Measurements from ENCODE around the gene SLC6A1. TPM values are rescaled to one million over a fixed set of nuclear protein-coding genes. Genes with fewer than 3 reads are reported as not detected.
A peak's percentile ranks its signal among the peaks of the same experiment; 100 is the strongest.

Gene SLC6A1
- total RNA-seq, 2 experiments from 2014 or later = not detected

- Mint-ChIP-seq H3K36me3 (no peaks in the 10 kb centered on the region), H3K4me1 (ENCODE audit: low read depth) (no peaks in the 10 kb centered on the region), H3K27ac (no peak overlapping the region), H3K9me3 (peaks cover 4% of the 10 kb centered on the region), H3K4me3 (no peak overlapping the region), H3K27me3 (peaks cover 1% of the 10 kb centered on the region)
- intact Hi-C loops (cut with micrococcal nuclease) = no loop called here
- ChIA-PET POLR2A (no interaction called here), CTCF (no interaction called here)
- DNase-seq = no peak
These were observed 53.0 kb downstream of the SLC6A1 start for GRCh38 chr3:11045536-11045935.

DNA sequence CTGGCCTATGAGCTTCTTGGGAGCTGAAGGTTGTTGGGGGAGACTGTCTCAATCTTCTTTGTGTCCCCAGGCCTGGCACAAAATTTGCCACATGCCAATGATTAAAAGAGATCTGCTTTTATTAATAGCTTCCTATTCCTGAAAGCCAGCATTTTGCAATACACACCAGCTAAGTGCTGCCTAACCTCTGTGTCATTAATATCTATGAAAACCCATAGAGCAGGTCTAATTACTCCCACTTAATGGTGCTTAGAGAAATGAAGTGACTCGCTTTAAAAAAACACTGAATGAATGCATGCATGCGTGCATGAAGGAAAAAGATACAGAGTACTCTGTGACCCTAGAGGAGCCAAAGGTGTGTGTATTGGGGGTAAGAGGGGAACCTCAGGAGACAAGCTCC is 55.0 kb downstream of the SLC6A1 start:
- Mint-ChIP-seq H3K4me3 (no peak overlapping the region), H3K27ac (no peak overlapping the region), H3K9me3 (peaks cover 4% of the 10 kb centered on the region), H3K27me3 (peaks cover 7% of the 10 kb centered on the region), H3K4me1 (ENCODE audit: low read depth) (no peaks in the 10 kb centered on the region), H3K36me3 (no peaks in the 10 kb centered on the region)
- intact Hi-C loops (cut with micrococcal nuclease) = no loop called here
- ChIA-PET CTCF (interaction anchor here (1.9 to 2.0 kb wide), 2 partner anchors 13 to 102 kb away, joined by 5 to 8 read pairs; no protein-coding TSS in a partner anchor), POLR2A (no interaction called here)
- no peak for DNase-seq

DNA sequence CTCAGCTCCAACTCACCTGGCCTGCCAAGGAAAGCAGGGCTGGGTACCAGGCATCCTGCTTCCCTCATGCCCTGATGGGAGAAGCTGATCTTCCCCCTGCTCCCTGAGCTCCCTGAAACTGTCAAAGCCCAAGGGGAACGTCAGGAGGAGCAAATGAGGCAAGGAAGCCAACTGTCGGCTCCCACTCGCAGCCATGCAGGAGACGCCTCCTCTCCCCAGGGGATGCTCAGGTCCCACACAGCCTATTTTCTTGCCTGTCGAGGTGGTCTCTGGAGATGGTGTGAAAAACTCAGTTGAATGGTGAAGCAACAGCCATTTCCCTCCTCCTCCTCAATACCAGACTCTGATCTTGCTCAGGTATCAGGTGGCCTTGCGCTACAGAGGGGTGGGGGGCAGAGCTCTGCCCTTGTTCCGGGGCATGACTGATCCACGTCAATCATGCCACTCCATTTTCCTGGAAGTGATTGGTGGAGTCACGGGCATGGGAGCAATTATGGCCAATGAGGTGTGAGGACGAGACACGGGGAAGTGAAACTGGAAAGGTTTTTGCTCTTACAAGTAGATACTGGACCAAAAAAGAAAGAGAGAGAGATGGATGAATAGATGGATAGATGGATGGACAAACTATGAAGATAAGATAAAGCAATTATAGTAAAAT is 58.2 kb downstream of the SLC6A1 start:
- Mint-ChIP-seq H3K4me1 (ENCODE audit: low read depth) (no peaks in the 10 kb centered on the region), H3K36me3 (no peaks in the 10 kb centered on the region), H3K4me3 (no peak overlapping the region), H3K27me3 (peaks cover 11% of the 10 kb centered on the region), H3K27ac (no peak overlapping the region), H3K9me3 (no peaks in the 10 kb centered on the region)
- intact Hi-C loops (cut with micrococcal nuclease) = no loop called here
- ChIA-PET POLR2A (no interaction called here), CTCF (no interaction called here)
- no peak for DNase-seq

GRCh38 chr3:11053926-11054503 is 61.5 kb downstream of the SLC6A1 start:
- H3K4me1 Mint-ChIP-seq (ENCODE audit: low read depth) = no peaks in the 10 kb centered on the region
- no peaks in the 10 kb centered on the region for H3K36me3 Mint-ChIP-seq
- POLR2A ChIA-PET = no interaction called here
- H3K9me3 Mint-ChIP-seq = no peaks in the 10 kb centered on the region
- no peak overlapping the region for H3K27ac Mint-ChIP-seq
- H3K4me3 Mint-ChIP-seq = no peak overlapping the region
- intact Hi-C loops (cut with micrococcal nuclease) = no loop called here
- no peak for DNase-seq
- peaks cover 11% of the 10 kb centered on the region for H3K27me3 Mint-ChIP-seq
- CTCF ChIA-PET = no interaction called here

DNA sequence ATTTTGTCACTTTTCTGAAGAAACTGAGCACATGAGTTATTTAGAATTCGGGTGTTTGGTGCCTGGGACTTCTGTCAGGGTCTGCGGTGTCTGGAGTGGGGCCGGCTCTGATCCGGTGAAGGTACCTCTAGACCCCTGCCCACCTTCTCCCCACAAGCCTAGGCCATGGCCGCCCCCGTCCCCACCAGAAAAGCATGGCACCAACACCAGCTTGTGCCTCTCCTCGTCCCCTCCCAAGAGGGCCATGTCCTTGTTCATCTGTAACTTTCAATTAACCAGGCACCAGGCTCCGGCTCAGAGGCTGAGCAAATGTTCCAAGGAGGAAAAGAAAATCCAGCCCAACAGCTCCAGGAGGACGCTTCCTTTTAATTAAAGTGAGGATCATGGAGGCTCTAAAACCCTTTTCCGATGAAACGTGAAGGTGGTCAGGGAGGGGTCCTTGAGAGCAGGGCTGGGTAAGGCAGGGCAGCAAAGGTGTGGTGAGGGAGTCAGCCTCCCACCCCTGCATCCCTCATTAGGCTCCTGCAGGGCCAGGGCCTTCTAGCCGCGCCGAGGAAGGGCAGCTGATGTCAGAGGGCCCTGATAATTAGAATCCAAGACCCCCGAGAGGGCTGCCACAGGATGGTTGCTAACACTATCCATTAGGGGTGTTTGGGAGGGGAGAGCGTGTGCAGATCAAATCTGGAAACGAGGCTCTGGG is 62.3 kb downstream of the SLC6A1 start:
- POLR2A ChIA-PET = no interaction called here
- CTCF ChIA-PET = no interaction called here
- Mint-ChIP-seq H3K9me3 (no peaks in the 10 kb centered on the region), H3K36me3 (no peaks in the 10 kb centered on the region), H3K4me1 (ENCODE audit: low read depth) (no peaks in the 10 kb centered on the region), H3K27me3 (peaks cover 10% of the 10 kb centered on the region), H3K27ac (no peak overlapping the region), H3K4me3 (no peak overlapping the region)
- no peak for DNase-seq
- intact Hi-C loops (cut with micrococcal nuclease) = no loop called here

GRCh38 chr3:11055496-11055895 is 62.9 kb downstream of the SLC6A1 start:
- H3K27me3 Mint-ChIP-seq = peaks cover 10% of the 10 kb centered on the region
- intact Hi-C loops (cut with micrococcal nuclease) = no loop called here
- H3K27ac Mint-ChIP-seq = no peak overlapping the region
- CTCF ChIA-PET = no interaction called here
- no peak for DNase-seq
- H3K9me3 Mint-ChIP-seq = no peaks in the 10 kb centered on the region
- H3K4me1 Mint-ChIP-seq (ENCODE audit: low read depth) = no peaks in the 10 kb centered on the region
- no peak overlapping the region for H3K4me3 Mint-ChIP-seq
- no peaks in the 10 kb centered on the region for H3K36me3 Mint-ChIP-seq
- POLR2A ChIA-PET = no interaction called here

- DNase-seq = no peak
- no peaks in the 10 kb centered on the region for H3K4me1 Mint-ChIP-seq (ENCODE audit: low read depth)
- no peak overlapping the region for H3K27ac Mint-ChIP-seq
- ChIA-PET CTCF (no interaction called here), POLR2A (no interaction called here)
- intact Hi-C loops (cut with micrococcal nuclease) = no loop called here
- peaks cover 10% of the 10 kb centered on the region for H3K27me3 Mint-ChIP-seq
- H3K9me3 Mint-ChIP-seq = no peaks in the 10 kb centered on the region
- no peak overlapping the region for H3K4me3 Mint-ChIP-seq
- no peaks in the 10 kb centered on the region for H3K36me3 Mint-ChIP-seq
These were observed 64.0 kb downstream of the SLC6A1 start for GRCh38 chr3:11056531-11057050.

DNA sequence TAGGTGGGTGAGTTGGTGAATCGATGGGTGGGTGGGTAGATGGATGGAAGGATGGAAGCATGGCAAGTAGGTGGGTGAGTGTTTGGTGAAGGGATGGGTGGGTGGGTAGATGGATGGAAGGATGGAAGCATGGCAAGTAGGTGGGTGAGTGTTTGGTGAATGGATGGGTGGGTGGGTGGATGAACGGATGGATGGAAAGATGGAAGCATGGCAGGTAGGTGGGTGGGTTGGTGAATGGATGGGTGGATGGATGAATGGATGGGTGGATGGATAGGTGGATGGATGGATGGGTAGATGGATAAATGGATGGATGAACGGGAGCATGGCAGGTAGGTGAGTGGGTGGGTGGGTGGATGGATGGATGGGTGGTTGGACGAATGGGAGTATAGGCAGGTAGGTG is 65.1 kb downstream of the SLC6A1 start:
- intact Hi-C loops (cut with micrococcal nuclease) = no loop called here
- no peaks in the 10 kb centered on the region for H3K4me1 Mint-ChIP-seq (ENCODE audit: low read depth)
- DNase-seq = no peak
- no peaks in the 10 kb centered on the region for H3K9me3 Mint-ChIP-seq
- H3K36me3 Mint-ChIP-seq = no peaks in the 10 kb centered on the region
- H3K4me3 Mint-ChIP-seq = no peak overlapping the region
- H3K27ac Mint-ChIP-seq = no peak overlapping the region
- peaks cover 6% of the 10 kb centered on the region for H3K27me3 Mint-ChIP-seq
- CTCF ChIA-PET = interaction anchor here (1.0 to 4.9 kb wide), 2 partner anchors 112 to 299 kb away, joined by 4 to 22 read pairs; no protein-coding TSS in a partner anchor
- POLR2A ChIA-PET = no interaction called here

DNA sequence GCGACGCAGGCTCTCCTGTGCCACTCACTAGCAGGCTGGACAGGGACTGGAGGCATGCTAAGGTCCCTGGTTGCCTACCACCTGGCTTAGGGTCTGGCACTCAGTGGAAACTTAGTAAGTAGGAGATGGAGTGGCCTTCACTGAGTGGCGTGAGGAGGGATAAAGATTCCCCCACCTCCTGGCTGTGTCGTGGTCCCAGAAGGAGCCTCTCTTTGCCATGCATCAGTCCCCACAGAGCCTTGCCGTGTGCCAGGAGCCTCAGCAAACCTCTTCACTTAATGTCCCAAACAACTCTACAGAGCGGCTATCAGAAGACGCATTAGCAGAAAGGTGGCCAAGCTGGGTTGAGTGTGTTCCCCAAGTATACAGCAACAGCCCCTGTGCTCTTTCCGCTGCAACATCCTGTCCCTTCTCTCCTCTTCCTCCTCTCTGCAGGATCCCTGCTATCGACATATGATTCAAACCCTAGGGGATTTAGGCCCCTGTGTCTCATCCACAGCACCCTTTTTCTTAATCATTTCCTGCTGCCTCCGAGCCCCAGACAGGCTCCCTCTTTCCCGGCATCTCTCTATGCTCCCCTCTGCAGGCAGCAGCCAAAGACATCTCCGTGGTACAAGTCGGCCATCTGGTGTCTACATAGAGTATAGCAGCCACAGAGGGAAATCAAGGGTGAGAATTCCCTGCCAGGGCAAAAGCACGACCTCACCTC is 66.7 kb downstream of the SLC6A1 start:
- CTCF ChIA-PET = interaction anchor here (0.9 to 4.9 kb wide), 21 partner anchors 12 to 592 kb away, joined by 3 to 47 read pairs (median 4); no protein-coding TSS in a partner anchor
- Mint-ChIP-seq H3K4me1 (ENCODE audit: low read depth) (no peaks in the 10 kb centered on the region), H3K36me3 (no peaks in the 10 kb centered on the region), H3K27ac (no peak overlapping the region), H3K4me3 (no peak overlapping the region), H3K27me3 (peaks cover 2% of the 10 kb centered on the region), H3K9me3 (peaks cover 5% of the 10 kb centered on the region)
- intact Hi-C loops (cut with micrococcal nuclease) = loop anchor here (1.0 kb wide), 2 partner anchors 114 to 301 kb away; no protein-coding TSS in a partner anchor
- POLR2A ChIA-PET = no interaction called here
- peak; percentile 60 for DNase-seq

DNA sequence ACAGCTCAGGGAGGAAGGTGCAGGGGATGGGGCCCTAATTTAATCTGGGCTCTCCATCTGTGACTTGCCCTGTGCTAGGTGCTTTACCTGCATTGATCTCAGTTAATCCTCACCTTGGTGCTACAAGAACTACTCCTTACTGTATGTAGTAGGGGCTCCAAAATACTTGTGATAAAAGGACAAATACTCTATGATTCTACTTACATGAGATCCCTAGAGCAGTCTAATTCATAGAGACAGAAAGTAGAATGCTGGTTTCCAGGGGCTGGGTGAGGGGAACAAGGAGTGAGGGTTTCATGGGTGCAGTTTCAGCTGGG is 67.2 kb downstream of the SLC6A1 start:
- CTCF ChIA-PET = interaction anchor here (0.6 to 4.9 kb wide), 33 partner anchors 11 to 711 kb away, joined by 3 to 47 read pairs (median 4); partner anchors contain the start of gene HRH1
- Mint-ChIP-seq H3K4me3 (no peak overlapping the region), H3K4me1 (ENCODE audit: low read depth) (no peaks in the 10 kb centered on the region), H3K9me3 (peaks cover 10% of the 10 kb centered on the region), H3K36me3 (no peaks in the 10 kb centered on the region), H3K27ac (no peak overlapping the region), H3K27me3 (peaks cover 4% of the 10 kb centered on the region)
- POLR2A ChIA-PET = no interaction called here
- intact Hi-C loops (cut with micrococcal nuclease) = loop anchor here (1.0 to 10.0 kb wide), 4 partner anchors 114 to 593 kb away; no protein-coding TSS in a partner anchor
- DNase-seq = no peak

GRCh38 chr3:11060500-11061251 is 68.1 kb downstream of the SLC6A1 start:
- ChIA-PET CTCF (interaction anchor here (0.6 to 4.9 kb wide), 40 partner anchors 10 to 710 kb away, joined by 3 to 47 read pairs (median 4); partner anchors contain the start of gene HRH1), POLR2A (no interaction called here)
- no peak overlapping the region for H3K27ac Mint-ChIP-seq
- no peaks in the 10 kb centered on the region for H3K36me3 Mint-ChIP-seq
- no peaks in the 10 kb centered on the region for H3K4me1 Mint-ChIP-seq (ENCODE audit: low read depth)
- H3K27me3 Mint-ChIP-seq = peaks cover 6% of the 10 kb centered on the region
- DNase-seq = peak; percentile 61
- no peak overlapping the region for H3K4me3 Mint-ChIP-seq
- H3K9me3 Mint-ChIP-seq = peaks cover 10% of the 10 kb centered on the region
- intact Hi-C loops (cut with micrococcal nuclease) = loop anchor here (5.0 to 10.0 kb wide), 2 partner anchors 274 to 592 kb away; no protein-coding TSS in a partner anchor
